HG02870 (cell line): ENCODE results near the gene IL2RG.

ENCODE experiments used
- ATAC-seq: cut with Tn5 transposase; IDR thresholded peaks from one replicate; pipeline ENCODE4 v1.9.1; 2021; ENCODE audit warnings: mild to moderate bottlenecking, moderate library complexity; ENCODE audit not compliant: unreplicated experiment

The IL2RG gene

GRCh38 chrX:71109051-71109450, 2.3 kb downstream of the IL2RG start:
- ATAC-seq = no peak

- no peak for ATAC-seq
Observed at GRCh38 chrX:71107762-71108360, 3.5 kb downstream of the IL2RG start.

DNA sequence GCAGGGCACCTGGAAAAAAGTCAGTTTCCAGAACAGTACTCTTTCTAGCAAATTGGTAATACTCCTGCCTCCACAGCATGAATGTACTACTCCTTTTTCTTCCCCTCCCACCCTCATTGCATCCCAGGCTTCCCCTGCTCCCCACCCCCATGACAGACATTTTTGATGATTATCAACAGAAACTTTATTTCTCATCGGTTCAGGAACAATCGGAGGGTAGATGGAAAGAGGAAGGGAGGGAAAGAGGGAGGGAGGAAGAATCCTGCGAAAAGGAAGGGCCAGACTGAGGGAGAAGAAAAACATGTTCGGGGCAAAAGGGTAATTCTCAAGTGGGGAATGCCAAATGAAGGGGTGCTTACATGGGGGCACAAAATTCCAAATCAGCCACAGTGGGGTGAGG, 4.1 kb downstream of the IL2RG start:
- no peak for ATAC-seq

DNA sequence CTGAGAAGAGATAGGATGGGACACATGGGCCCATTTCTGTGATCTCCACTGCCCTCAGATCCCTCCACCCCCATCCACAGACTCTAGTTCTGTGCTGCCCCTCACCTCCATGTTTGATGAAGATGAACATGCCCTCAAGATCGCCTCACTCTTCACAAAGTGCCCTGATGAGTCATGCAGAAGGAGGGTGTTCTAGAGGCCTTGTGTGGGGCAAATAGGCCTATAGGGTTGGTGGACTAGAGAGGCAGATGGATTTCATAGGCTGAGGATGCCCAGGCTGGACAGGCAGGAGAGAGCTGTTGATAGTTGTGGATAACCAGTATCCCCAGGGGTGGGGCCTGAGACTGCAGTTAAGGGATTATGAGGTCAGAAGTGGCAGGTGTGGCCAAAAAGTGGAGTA, 5.0 kb downstream of the IL2RG start, which contains the start of gene CXorf65:
Gene CXorf65, minus strand, starts transcription at position 314 of the 400 bp plus-strand sequence. Its CDS starts 184 bp downstream, at position 130.
- ATAC-seq = no peak

DNA sequence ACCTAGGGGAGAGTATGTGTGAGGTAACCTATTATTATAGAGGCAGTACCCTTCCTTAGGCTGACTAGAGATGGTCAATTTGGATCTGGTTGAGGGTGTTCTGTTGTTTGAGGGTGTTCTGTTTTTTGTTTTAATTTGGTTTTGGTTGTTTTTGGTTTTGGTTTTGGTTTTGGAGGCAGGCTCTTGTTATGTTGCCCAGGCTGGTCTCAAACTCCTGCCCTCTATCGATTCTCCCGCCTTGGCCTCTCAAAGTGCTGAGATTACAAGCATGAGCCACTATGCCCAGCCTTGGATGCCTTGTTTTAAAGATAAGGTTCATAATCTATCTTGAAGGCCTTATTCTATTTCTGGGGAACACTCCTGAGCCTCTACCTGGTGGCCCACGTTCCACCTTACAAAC, 5.7 kb downstream of the IL2RG start:
- ATAC-seq = no peak

GRCh38 chrX:71103110-71103983, 8.0 kb downstream of the IL2RG start:
- ATAC-seq = peak; percentile 40

DNA sequence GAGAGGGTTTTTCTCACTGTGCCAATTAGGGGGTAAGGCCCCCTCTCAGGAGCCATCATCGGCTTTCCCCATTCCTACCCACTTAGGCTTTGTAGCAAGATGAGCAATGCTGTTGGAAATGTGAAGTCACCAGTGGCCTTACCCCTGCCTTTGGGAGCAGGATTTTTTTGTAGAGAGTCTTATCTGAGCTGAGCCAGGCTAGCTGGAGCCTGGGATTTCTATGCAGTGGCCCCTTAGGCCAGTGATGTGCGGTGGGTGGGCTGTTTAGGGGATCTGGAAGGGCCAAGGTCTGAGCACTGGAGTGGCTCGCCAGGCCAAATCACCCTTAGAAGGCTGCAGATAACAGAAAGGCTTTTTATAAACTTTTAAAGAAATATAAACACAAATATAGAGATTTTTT, 9.1 kb downstream of the IL2RG start:
- ATAC-seq = no peak

GRCh38 chrX:71100581-71101505, 10.5 kb downstream of the IL2RG start:
- ATAC-seq = no peak

DNA sequence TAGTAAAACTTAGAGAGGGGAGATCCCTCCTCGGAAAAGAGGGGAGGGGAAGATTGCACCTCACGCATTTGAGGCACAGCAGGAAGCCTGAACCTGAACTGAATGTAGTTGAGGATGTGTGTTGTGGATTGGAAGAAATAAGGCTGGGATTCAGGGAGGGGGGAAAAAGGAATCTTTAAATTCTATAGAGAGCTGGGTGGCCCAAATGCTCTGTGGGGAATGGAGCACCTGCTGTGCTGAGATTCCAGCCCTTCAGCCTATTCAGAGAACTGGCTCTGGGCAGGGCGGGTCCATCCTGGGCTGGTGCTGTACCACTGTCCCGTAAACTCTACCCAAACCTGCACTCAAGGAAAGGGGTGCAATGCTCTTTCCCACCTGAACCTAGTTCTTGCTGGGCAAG, 11.6 kb downstream of the IL2RG start:
- ATAC-seq = no peak

DNA sequence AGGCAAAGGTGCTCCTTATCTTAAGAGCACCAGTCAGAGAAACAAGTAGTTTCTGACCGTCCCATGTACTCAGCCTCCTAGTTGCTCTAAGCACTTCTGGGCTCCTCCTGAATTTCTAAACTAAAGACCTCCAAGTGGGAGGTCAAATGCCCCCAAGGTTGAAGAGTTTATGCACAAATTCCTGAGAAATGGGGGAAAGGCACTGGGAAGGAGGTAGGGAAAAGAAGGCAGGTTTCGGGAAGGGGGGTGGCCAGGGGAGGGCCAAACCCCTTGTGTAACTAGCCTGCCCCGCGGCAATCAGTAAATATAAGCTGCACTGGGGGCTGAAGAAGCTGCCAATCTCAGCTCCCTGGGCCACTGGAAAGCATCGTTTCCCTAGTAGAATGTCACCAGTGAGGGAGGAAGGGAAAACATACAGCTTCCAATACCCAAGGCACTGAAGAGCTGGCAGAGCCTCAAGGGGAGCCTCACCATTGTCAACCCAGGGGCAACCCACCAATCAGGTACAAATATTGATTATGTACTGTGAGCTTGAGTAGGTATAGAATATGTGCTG, 12.3 kb downstream of the IL2RG start:
- ATAC-seq = no peak

DNA sequence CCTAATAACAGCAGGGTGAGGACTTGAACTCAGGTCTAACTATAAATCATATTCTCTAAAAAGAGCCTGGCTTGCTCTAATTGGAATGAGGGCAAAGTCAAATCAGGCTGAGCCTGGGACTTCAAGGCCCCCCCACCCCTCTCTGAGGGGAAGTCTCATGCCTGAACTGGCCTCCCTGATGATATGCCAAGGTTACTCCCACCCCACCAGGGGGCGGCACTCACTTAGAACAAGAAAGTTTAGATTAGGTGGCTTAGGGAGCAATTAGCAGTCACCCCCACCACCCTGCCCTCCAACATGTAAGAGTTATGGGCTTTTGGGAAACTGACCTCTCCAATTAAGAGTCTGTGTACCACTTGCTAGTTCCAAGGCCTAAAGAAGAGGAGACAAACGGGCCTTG, 13.1 kb downstream of the IL2RG start:
- ATAC-seq = no peak

- ATAC-seq = no peak
Observed at GRCh38 chrX:71096760-71097032, 14.7 kb downstream of the IL2RG start.

DNA sequence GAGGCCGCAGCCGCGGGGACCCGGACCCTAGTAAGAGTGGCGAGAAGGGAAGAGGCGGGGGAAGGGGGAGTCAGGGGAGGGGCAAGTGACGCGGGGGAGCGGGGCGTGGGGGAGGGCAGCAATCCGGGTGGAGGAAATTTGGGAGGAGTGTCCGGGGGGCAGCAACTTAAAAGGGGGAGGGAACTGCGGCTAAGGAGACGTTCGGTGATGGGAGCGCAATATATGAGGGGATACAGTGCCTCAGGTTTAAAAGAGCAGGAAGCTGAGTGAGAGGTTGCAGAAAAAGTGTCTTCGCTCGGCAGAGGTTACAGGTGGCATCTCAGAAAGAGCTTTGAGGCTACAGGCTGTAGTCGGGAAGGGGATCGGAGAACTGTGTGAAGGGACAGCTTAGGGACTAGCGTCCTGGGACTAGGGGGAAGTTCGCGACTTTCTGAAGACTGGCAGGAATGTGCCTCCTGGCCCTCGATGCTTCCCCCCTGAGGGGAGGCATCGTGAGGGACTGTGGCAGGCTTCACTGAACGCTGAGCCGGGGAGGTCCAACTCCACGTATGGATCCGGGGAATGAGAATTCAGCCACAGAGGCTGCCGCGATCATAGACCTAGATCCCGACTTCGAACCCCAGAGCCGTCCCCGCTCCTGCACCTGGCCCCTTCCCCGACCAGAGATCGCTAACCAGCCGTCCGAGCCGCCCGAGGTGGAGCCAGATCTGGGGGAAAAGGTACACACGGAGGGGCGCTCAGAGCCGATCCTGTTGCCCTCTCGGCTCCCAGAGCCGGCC, 15.2 kb downstream of the IL2RG start:
- ATAC-seq = no peak

DNA sequence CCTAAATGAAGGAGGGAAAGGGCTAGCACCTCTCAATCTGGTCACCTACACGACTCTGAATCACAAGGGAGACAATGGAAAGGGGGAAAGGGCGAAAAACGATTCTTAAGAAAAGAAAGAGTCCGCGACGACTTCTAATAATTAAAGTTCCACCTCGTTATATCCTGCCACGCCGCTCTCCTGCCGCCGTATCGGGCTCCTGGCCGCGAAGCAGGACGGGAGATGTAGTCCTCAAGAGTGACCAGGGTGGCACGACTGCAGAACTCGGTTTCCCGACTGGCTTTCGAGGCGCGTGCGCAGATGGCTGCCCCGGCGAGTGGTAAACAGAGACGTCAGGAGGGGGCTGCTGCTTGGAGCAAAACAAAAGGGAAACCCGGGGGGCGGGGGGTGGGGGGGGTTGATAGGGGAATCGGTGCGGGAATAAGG, 15.8 kb downstream of the IL2RG start, which contains the start of gene FOXO4:
Gene FOXO4, plus strand, starts transcription at position 297 of the 426 bp plus-strand sequence. CDS start 678 bp downstream, outside the sequence.
- peak; percentile 74 for ATAC-seq

DNA sequence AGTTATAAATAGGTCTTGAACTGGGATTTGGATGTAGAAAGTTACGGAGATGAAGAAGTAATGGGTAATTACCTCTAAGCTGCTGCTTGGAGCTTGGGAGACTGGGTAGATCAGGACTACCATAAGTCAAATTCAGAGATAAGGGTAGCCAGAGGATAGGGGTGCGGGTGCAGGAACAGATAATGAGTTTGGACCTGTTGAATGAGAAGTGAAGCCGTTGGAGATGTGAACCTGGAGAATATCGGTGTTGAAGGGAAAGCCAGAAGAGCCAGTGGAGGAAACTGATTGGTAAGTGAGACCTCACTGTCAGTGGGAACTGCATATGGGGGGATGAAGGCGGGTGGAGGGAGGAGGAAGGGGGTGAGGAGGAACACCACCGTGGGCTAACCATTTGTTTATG, 16.3 kb downstream of the IL2RG start:
- no peak for ATAC-seq

DNA sequence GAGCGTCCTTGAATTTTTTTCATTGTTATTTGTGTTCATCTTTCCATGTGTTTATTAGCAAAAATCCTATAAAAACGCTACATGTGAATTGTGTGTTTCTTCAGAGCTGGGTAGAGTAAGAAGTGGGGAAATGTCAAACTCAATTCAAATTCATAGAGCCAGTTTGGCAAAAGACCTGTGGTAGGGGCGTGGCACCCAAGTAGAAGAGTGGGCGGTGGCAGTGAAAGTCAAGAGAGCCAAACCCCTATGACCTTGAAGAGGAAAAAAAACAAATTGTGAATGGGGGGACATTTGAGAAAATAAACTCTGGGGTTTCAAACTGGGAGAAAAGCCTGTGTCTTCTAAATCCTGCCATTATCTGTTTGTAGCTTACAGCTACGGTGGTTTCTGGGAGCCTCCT, 20.1 kb downstream of the IL2RG start:
- ATAC-seq = no peak

DNA sequence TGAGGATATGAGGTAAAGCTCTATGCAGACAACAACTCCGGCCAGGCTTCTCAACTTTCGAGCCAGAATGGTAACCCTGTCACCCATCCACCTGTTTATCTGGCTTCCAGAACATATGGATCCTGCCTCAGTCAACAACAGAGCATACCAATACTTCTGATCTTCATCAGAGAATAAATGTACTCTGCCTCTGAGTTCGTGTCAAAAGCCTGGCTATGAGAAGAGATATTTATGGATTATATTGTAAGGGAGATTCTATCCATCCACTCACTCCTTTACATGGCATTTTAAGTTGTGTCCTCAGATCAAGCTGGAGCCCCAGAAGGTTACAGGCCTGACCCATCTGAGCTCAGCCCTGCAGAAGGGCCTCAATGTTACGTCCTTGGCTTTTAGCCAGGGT, 25.5 kb downstream of the IL2RG start:
- ATAC-seq = no peak

GRCh38 chrX:71082822-71083221, 28.6 kb downstream of the IL2RG start:
- ATAC-seq = no peak

GRCh38 chrX:71082124-71082647, 29.2 kb downstream of the IL2RG start:
- ATAC-seq = no peak
